Left ventricle myocardium inferior (tissue), 1 donor: ENCODE results near the gene TTC21A. TPM values are rescaled to one million over a fixed set of nuclear protein-coding genes. Genes with fewer than 3 reads are reported as not detected.
"Not testable (repeated sequence)": the region's sequence is repeated elsewhere in the genome, so short reads cannot be mapped to it uniquely, and the experiment has no call there.

Experiments used
- DNase-seq: peaks from one replicate; pipeline ENCODE4 v3.0.0-alpha.2; 2020
- H3K27ac ChIP-seq: fragments of 200-600 bp; replicated peaks from 2 replicates; pipeline ENCODE4 v1.8.0; 2021
- H3K27me3 ChIP-seq: fragments of 200-600 bp; 2 replicates; pipeline ENCODE4 v1.8.0; 2021; ENCODE audit warnings: low read depth
- H3K36me3 ChIP-seq: fragments of 200-600 bp; 2 replicates; pipeline ENCODE4 v1.8.0; 2021
- H3K4me1 ChIP-seq: fragments of 200-600 bp; 2 replicates; pipeline ENCODE4 v1.8.0; 2021
- H3K4me3 ChIP-seq: fragments of 200-600 bp; 2 replicates; pipeline ENCODE4 v1.8.0; 2021; ENCODE audit warnings: mild to moderate bottlenecking, moderate library complexity
- H3K9me3 ChIP-seq: fragments of 200-600 bp; replicated peaks from 2 replicates; pipeline ENCODE4 v1.8.0; 2021
- CTCF ChIP-seq: fragments of 200-600 bp; IDR thresholded peaks from 2 replicates; pipeline ENCODE4 v1.8.0; 2021; ENCODE audit warnings: antibody characterized with exemption, mild to moderate bottlenecking, borderline replicate concordance
- intact Hi-C: fragments of 100-400 bp; cut with micrococcal nuclease; formaldehyde crosslinking; loops from one replicate; pipeline ENCODE4 v1.11.0; 2022
- long read RNA-seq: library from polyadenylated mRNA; unstranded; transcript quantifications from one replicate; pipeline ENCODE4 v2.0.0, GENCODE V29; 2021
- total RNA-seq: library from RNA; stranded (reverse); fragmentation: NEBNext Ultra II Directional; extraction: Animal tissue kit (Norgen Biotek cat#: 25700); gene quantifications from one replicate; pipeline ENCODE4 v1.2.1, GENCODE V29; 2021
- donor health status: DM: no; HTN: yes; CAD: no; lungs with severe emphysema.

The TTC21A gene
- total RNA-seq, result 2.1 TPM
- long read RNA-seq, result 0 reads

- H3K27me3 ChIP-seq, result no peaks in the 10 kb centered on the region
- peak within 1 kb of the TSS; percentile 99 for H3K4me3 ChIP-seq
- H3K4me1 ChIP-seq, result peaks cover 60% of the 10 kb centered on the region
- no peak for TF ChIP-seq CTCF
- no peaks in the 10 kb centered on the region for H3K36me3 ChIP-seq
- H3K27ac ChIP-seq, result peak within 1 kb of the TSS; percentile 99
- DNase-seq, result peak; percentile 90
- intact Hi-C loops, result no loop called here
- no peaks in the 10 kb centered on the region for H3K9me3 ChIP-seq
Measured at GRCh38 chr3:39107388-39108199, at the start of gene TTC21A, which contains the start of gene GORASP1. TTC21A (plus strand) TSS chr3:39107680; CDS start chr3:39107838, 158 bp downstream. GORASP1 (minus strand) TSS chr3:39107627; CDS start chr3:39107541, 86 bp downstream.

- intact Hi-C loops, H3K9me3 ChIP-seq, H3K27ac ChIP-seq, H3K27me3 ChIP-seq, DNase-seq, H3K36me3 ChIP-seq, H3K4me3 ChIP-seq: not testable (repeated sequence)
- peaks cover 11% of the 10 kb centered on the region for H3K4me1 ChIP-seq
Measured at GRCh38 chr3:39061228-39061627, 46.3 kb upstream of the TTC21A start.

- no peak for TF ChIP-seq CTCF
- H3K27me3 ChIP-seq, result no peaks in the 10 kb centered on the region
- H3K27ac ChIP-seq, result no peak overlapping the region
- intact Hi-C loops, result no loop called here
- no peak overlapping the region for H3K4me3 ChIP-seq
- no peak for DNase-seq
- H3K9me3 ChIP-seq, result no peaks in the 10 kb centered on the region
- peaks cover 18% of the 10 kb centered on the region for H3K36me3 ChIP-seq
- H3K4me1 ChIP-seq, result peaks cover 6% of the 10 kb centered on the region
Measured at GRCh38 chr3:39062180-39062579, 45.3 kb upstream of the TTC21A start.

- no peak for TF ChIP-seq CTCF
- peaks cover 27% of the 10 kb centered on the region for H3K36me3 ChIP-seq
- peaks cover 6% of the 10 kb centered on the region for H3K4me1 ChIP-seq
- intact Hi-C loops, result no loop called here
- H3K4me3 ChIP-seq, result no peak overlapping the region
- no peak for DNase-seq
- H3K9me3 ChIP-seq, result no peaks in the 10 kb centered on the region
- H3K27ac ChIP-seq, result no peak overlapping the region
- H3K27me3 ChIP-seq, result no peaks in the 10 kb centered on the region
Measured at GRCh38 chr3:39063143-39063542, 44.3 kb upstream of the TTC21A start.

GRCh38 chr3:39064646-39065045 is 42.8 kb upstream of the TTC21A start:
- Histone ChIP-seq H3K4me3 (no peak overlapping the region), H3K36me3 (peaks cover 42% of the 10 kb centered on the region), H3K27me3 (no peaks in the 10 kb centered on the region), H3K27ac (no peak overlapping the region), H3K9me3 (no peaks in the 10 kb centered on the region), H3K4me1 (no peaks in the 10 kb centered on the region)
- no peak for TF ChIP-seq CTCF
- no peak for DNase-seq
- intact Hi-C loops, result no loop called here

- intact Hi-C loops, result no loop called here
- no peaks in the 10 kb centered on the region for H3K4me1 ChIP-seq
- H3K27ac ChIP-seq, result no peak overlapping the region
- no peaks in the 10 kb centered on the region for H3K9me3 ChIP-seq
- H3K4me3 ChIP-seq, result no peak overlapping the region
- TF ChIP-seq CTCF, result peak; percentile 39
- H3K27me3 ChIP-seq, result no peaks in the 10 kb centered on the region
- peaks cover 47% of the 10 kb centered on the region for H3K36me3 ChIP-seq
- no peak for DNase-seq
Measured at GRCh38 chr3:39065197-39065596, 42.3 kb upstream of the TTC21A start.
